H9 (cell line): ENCODE results near the gene XPC. TPM values are rescaled to one million over a fixed set of nuclear protein-coding genes. Genes with fewer than 3 reads are reported as not detected.

Source experiments
- DNase-seq: peaks from one replicate; pipeline ENCODE4 v3.0.0-alpha.2; 2017
- H2AFZ ChIP-seq: one replicate; pipeline ENCODE4 v1.6.1; 2013; ENCODE audit warnings: mild to moderate bottlenecking, low read length, control low read depth, moderate library complexity
- H2AK5ac ChIP-seq: 2 replicates; pipeline ENCODE4 v1.6.1; 2013; ENCODE audit warnings: low read length, control low read depth, mixed read lengths; ENCODE audit not compliant: insufficient read length
- H2BK120ac ChIP-seq: one replicate; pipeline ENCODE4 v1.6.1; 2013; ENCODE audit warnings: low read depth, mild to moderate bottlenecking, low read length, control low read depth, inconsistent platforms; ENCODE audit not compliant: poor library complexity, severe bottlenecking
- H2BK12ac ChIP-seq: 2 replicates; pipeline ENCODE4 v1.6.1; 2013; ENCODE audit warnings: low read length, control low read depth, mixed read lengths, low read depth; ENCODE audit not compliant: insufficient read length
- H2BK15ac ChIP-seq: 2 replicates; pipeline ENCODE4 v1.6.1; 2013; ENCODE audit warnings: low read depth, low read length, control low read depth
- H2BK20ac ChIP-seq: one replicate; pipeline ENCODE4 v1.6.1; 2013; ENCODE audit warnings: low read depth, mild to moderate bottlenecking, low read length, control low read depth, inconsistent platforms; ENCODE audit not compliant: poor library complexity, severe bottlenecking
- H2BK5ac ChIP-seq: 2 replicates; pipeline ENCODE4 v1.6.1; 2013; ENCODE audit warnings: low read length, control low read depth, mixed read lengths; ENCODE audit not compliant: insufficient read length
- H3K14ac ChIP-seq: 2 replicates; pipeline ENCODE4 v1.6.1; 2013; ENCODE audit warnings: low read length, control low read depth; ENCODE audit not compliant: insufficient read depth
- H3K18ac ChIP-seq: 2 replicates; pipeline ENCODE4 v1.6.1; 2013; ENCODE audit warnings: low read depth, mild to moderate bottlenecking, mixed read lengths, low read length, control low read depth; ENCODE audit not compliant: insufficient read length
- H3K23ac ChIP-seq: 2 replicates; pipeline ENCODE4 v1.6.1; 2013; ENCODE audit warnings: low read length, control low read depth, mixed read lengths, low read depth; ENCODE audit not compliant: insufficient read length
- H3K23me2 ChIP-seq: 2 replicates; pipeline ENCODE4 v1.6.1; 2013; ENCODE audit warnings: low read depth, mild to moderate bottlenecking, mixed read lengths, low read length, control low read depth; ENCODE audit not compliant: insufficient read length, poor library complexity, severe bottlenecking
- H3K27ac ChIP-seq: 2 replicates; pipeline ENCODE4 v1.5.1; 2013; ENCODE audit warnings: low read length, control low read depth, mixed read lengths, low read depth; ENCODE audit not compliant: insufficient read length
- H3K27me3 ChIP-seq: 2 replicates; pipeline ENCODE4 v1.6.1; 2013; ENCODE audit warnings: low read length, control low read depth, inconsistent platforms; ENCODE audit not compliant: insufficient read depth
- H3K4ac ChIP-seq: 2 replicates; pipeline ENCODE4 v1.6.1; 2013; ENCODE audit warnings: low read depth, mild to moderate bottlenecking, control low read depth, inconsistent platforms, low read length, moderate library complexity
- H3K4me1 ChIP-seq: 2 replicates; pipeline ENCODE4 v1.6.1; 2013; ENCODE audit warnings: low read length, control low read depth, inconsistent platforms; ENCODE audit not compliant: insufficient read depth
- H3K4me2 ChIP-seq: 2 replicates; pipeline ENCODE4 v1.6.1; 2013; ENCODE audit warnings: low read length, control low read depth, mixed read lengths; ENCODE audit not compliant: insufficient read length, insufficient read depth
- H3K56ac ChIP-seq: 2 replicates; pipeline ENCODE4 v1.6.1; 2013; ENCODE audit warnings: low read depth, mild to moderate bottlenecking, mixed read lengths, low read length, control low read depth; ENCODE audit not compliant: insufficient read length
- H3K79me1 ChIP-seq: 2 replicates; pipeline ENCODE4 v1.6.1; 2013; ENCODE audit warnings: low read depth, mild to moderate bottlenecking, moderate library complexity, low read length, control low read depth, inconsistent platforms; ENCODE audit not compliant: insufficient read depth, poor library complexity, severe bottlenecking
- H3K79me2 ChIP-seq: 2 replicates; pipeline ENCODE4 v1.6.1; 2013; ENCODE audit warnings: low read length, control low read depth, inconsistent platforms; ENCODE audit not compliant: insufficient read depth
- H3K9ac ChIP-seq: 2 replicates; pipeline ENCODE4 v1.6.1; 2013; ENCODE audit warnings: low read length, control low read depth, mixed read lengths; ENCODE audit not compliant: insufficient read length; ENCODE audit errors: extremely low read depth
- H3K9me3 ChIP-seq: one replicate; pipeline ENCODE4 v1.6.1; 2013; ENCODE audit warnings: low read depth, low read length, inconsistent platforms; ENCODE audit not compliant: control insufficient read depth
- H3T11ph ChIP-seq: one replicate; pipeline ENCODE4 v1.6.1; 2013; ENCODE audit warnings: mild to moderate bottlenecking, low read length, control low read depth, inconsistent platforms
- H4K20me1 ChIP-seq: one replicate; pipeline ENCODE4 v1.6.1; 2013; ENCODE audit not compliant: control insufficient read depth, insufficient read length, insufficient read depth
- H4K5ac ChIP-seq: 2 replicates; pipeline ENCODE4 v1.6.1; 2013; ENCODE audit warnings: low read depth, mild to moderate bottlenecking, mixed read lengths, low read length, control low read depth; ENCODE audit not compliant: insufficient read length
- H4K8ac ChIP-seq: replicated peaks from 2 replicates; pipeline ENCODE4 v1.6.1; 2013; ENCODE audit warnings: low read length, control low read depth, mixed read lengths, low read depth; ENCODE audit not compliant: insufficient read length
- H4K91ac ChIP-seq: 2 replicates; pipeline ENCODE4 v1.6.1; 2013; ENCODE audit warnings: low read depth, mild to moderate bottlenecking, moderate library complexity, mixed read lengths, low read length, control low read depth; ENCODE audit not compliant: insufficient read length
- H3K27ac Mint-ChIP-seq, 3 experiments: 2 replicates in 2 of 3; 3 replicates in 1 of 3; pipeline ENCODE4 v1.8.0; 2020 to 2021; ENCODE audit warnings: mixed read lengths in 3 of 3, mild to moderate bottlenecking in 1 of 3, moderate library complexity in 1 of 3
- H3K27me3 Mint-ChIP-seq: 2 replicates; pipeline ENCODE4 v1.8.0; 2021; ENCODE audit warnings: low read depth, mild to moderate bottlenecking, moderate library complexity, mixed read lengths
- H3K36me3 Mint-ChIP-seq, 3 experiments: 2 replicates in 2 of 3; 3 replicates in 1 of 3; pipeline ENCODE4 v1.8.0; 2020 to 2021; ENCODE audit warnings: low read depth in 3 of 3, mixed read lengths in 3 of 3; ENCODE audit not compliant: insufficient read depth in 1 of 3
- H3K4me1 Mint-ChIP-seq, 2 experiments: 2 replicates each; pipeline ENCODE4 v1.8.0; 2020; ENCODE audit warnings: mixed read lengths in 2 of 2
- H3K4me3 Mint-ChIP-seq, 2 experiments: 2 replicates in 1 of 2; 3 replicates in 1 of 2; pipeline ENCODE4 v1.8.0; 2020 to 2021; ENCODE audit warnings: mild to moderate bottlenecking in 2 of 2, mixed read lengths in 2 of 2, moderate library complexity in 1 of 2
- H3K9me3 Mint-ChIP-seq, 2 experiments: 2 replicates in 1 of 2; 3 replicates in 1 of 2; pipeline ENCODE4 v1.8.0; 2020; ENCODE audit warnings: mild to moderate bottlenecking in 2 of 2, mixed read lengths in 2 of 2, moderate library complexity in 1 of 2
- WGBS: extraction: QIAGEN DNeasy Blood & Tissue Kit; methylation state at CpG from one replicate; pipeline ENCODE4 v1.1.7; 2013; ENCODE audit warnings: missing lambda C conversion rate, low lambda C conversion rate, mixed read lengths; ENCODE audit not compliant: insufficient read length; ENCODE audit errors: extremely low coverage; 5-methylcytosine and 5-hydroxymethylcytosine counted together
- total RNA-seq: library from RNA; stranded (reverse); gene quantifications from 2 replicates; pipeline ENCODE4 v1.2.1, GENCODE V29; 2021
- TF ChIP-seq, protein P1 (sequence below): fragments of 200-600 bp; sonication (generic); conservative IDR thresholded peaks from 3 replicates; pipeline ENCODE4 v1.8.0; 2021; ENCODE audit warnings: antibody characterized with exemption, mild to moderate bottlenecking

XPC gene
- total RNA-seq, 1 experiment from 2014 or later = 30.3 TPM

DNA sequence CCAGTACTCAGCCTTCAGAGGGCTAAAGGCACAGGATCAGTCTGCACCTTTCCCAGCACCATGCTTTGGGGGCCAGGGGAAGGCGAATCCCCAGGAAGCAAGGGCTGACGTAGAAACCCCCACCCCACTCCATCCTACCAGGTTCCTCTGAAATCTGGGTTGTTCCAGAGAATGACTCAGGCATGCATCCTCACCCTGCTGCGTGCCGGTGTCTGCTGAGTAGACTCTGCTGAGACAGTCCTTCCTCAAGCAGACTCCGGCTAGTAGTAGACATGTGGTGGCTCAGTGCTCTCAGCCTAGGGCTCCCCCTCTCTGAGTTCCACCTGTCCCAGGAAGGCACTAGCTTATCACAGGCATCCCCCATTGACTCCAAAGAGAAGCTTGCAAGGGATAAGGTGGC, 44.5 kb downstream of the XPC start:
- no peak overlapping the region for H3K27ac Mint-ChIP-seq
- WGBS = no CpG with 5 or more reads among the region's 5 CpGs
- no peaks in the 10 kb centered on the region for H4K20me1 ChIP-seq

More for the DNA sequence above, 44.5 kb downstream of the XPC start:
- Mint-ChIP-seq H3K4me1 (no peaks in the 10 kb centered on the region), H3K36me3 (peaks cover 22 to 85% (median 70%) of the 10 kb centered on the region in 3 experiments; a peak in 6 of 7 replicates), H3K27me3 (no peaks in the 10 kb centered on the region), H3K9me3 (no peaks in the 10 kb centered on the region), H3K4me3 (no peak overlapping the region)
- H2AFZ ChIP-seq = no peak overlapping the region
- H3K14ac ChIP-seq = no peak overlapping the region
- no peak overlapping the region for H3K27ac ChIP-seq
- H2BK15ac ChIP-seq = no peak overlapping the region
- H3K18ac ChIP-seq = no peak overlapping the region
- H4K5ac ChIP-seq = no peak overlapping the region
- no peaks in the 10 kb centered on the region for H3K79me1 ChIP-seq
- no peak overlapping the region for H2BK5ac ChIP-seq
- no peak overlapping the region for H2BK12ac ChIP-seq
- H4K91ac ChIP-seq = no peak overlapping the region
- H3K4me1 ChIP-seq = no peaks in the 10 kb centered on the region
- H2BK20ac ChIP-seq = no peak overlapping the region
- no peak for DNase-seq
- no peak overlapping the region for H3K23ac ChIP-seq
- no peak overlapping the region for H2BK120ac ChIP-seq
- H4K8ac ChIP-seq = no peak overlapping the region
- H3K27me3 ChIP-seq = no peaks in the 10 kb centered on the region
- H3K56ac ChIP-seq = no peak overlapping the region
- TF ChIP-seq, protein P1, sequence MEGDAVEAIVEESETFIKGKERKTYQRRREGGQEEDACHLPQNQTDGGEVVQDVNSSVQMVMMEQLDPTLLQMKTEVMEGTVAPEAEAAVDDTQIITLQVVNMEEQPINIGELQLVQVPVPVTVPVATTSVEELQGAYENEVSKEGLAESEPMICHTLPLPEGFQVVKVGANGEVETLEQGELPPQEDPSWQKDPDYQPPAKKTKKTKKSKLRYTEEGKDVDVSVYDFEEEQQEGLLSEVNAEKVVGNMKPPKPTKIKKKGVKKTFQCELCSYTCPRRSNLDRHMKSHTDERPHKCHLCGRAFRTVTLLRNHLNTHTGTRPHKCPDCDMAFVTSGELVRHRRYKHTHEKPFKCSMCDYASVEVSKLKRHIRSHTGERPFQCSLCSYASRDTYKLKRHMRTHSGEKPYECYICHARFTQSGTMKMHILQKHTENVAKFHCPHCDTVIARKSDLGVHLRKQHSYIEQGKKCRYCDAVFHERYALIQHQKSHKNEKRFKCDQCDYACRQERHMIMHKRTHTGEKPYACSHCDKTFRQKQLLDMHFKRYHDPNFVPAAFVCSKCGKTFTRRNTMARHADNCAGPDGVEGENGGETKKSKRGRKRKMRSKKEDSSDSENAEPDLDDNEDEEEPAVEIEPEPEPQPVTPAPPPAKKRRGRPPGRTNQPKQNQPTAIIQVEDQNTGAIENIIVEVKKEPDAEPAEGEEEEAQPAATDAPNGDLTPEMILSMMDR = no peak
- no peak overlapping the region for H2AK5ac ChIP-seq
- H3K23me2 ChIP-seq = no peaks in the 10 kb centered on the region
- H3K9me3 ChIP-seq = no peaks in the 10 kb centered on the region
- no peaks in the 10 kb centered on the region for H3K79me2 ChIP-seq
- H3K4ac ChIP-seq = no peak overlapping the region
- no peak overlapping the region for H3K9ac ChIP-seq
- H3K4me2 ChIP-seq = no peak overlapping the region
- H3T11ph ChIP-seq = no peak overlapping the region
